Nucleus accumbens (tissue), 56 donors: ENCODE results near the gene C17orf114.

Source experiments
- DNase-seq, 56 donors: peaks; one replicate each; lab custom pipeline; 2025; lab: John Stamatoyannopoulos, UW

The C17orf114 gene

DNA sequence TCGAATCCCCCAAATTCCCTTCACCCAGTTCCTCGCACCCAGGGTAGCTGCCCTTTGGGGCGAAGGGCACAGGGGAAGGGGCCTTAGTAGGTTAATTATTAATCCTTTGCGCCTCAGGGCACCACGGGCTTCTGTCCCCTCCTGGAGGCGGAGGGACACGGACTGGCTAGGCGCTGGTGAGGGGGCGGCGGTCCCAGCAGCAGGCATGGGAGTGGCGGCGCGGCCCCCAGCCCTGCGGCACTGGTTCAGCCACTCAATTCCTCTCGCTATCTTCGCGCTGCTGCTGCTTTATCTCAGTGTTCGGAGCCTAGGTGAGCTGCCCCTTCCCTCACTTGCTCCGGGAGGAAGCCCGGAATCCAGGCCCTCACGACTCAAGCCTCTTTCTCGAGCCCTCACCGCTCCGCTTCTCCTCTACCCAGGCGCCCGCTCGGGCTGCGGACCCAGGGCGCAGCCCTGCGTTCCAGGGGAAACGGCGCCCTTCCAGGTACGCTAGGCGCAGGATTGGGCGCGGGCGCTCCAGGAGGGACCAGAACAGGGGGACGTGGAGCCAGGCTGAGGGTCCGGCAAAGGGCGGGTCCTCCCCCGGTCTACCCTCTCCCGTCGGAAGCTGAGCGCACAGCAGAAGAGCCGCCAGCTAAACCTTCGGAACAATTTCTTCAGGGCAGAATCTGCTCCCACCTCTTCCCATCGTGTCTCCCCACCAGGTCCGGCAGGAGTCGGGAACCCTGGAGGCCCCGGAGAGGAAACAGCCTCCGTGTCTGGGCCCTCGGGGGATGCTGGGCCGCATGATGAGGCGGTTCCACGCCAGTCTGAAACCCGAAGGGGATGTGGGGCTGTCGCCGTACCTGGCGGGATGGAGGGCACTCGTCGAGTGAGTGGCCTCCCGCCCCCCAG lies 13.1 kb downstream of the C17orf114 start, which contains the start of gene GLTPD2:
GLTPD2 (plus strand) TSS at position 158 of the 894 bp plus-strand sequence; CDS start at position 206, 48 bp downstream.
- DNase-seq: peak in 5 of 56 donors; percentile 9 to 52 (median 38)

DNA sequence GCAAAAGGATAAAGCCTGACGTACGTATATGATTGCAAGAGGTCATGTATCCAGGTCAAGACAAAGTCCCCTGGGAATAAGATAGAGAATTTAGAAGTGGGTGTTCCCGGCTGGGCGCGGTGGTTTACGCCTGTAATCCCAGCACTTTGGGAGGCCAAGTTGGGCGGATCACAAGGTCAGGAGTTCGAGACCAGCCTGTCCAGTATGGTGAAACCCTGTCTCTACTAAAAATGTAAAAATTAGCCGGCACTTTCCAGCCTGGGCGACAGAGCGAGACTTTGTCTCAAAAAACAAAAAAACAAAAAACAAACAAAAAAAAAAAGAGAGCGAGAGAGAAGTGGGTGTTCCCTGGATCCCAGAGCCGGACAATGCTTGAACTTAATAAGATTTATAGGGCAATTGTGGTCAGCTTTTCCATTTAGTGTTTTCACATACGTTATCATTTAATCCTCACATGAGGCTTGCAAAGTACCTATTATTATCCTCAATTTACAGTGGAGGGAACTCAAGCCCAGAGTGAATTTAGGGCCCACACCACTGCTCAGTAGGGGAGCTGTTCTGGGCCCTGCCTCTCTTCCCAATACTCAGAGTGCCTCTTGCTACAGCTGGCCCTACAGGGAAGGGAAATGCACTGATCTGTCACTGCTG lies 13.8 kb downstream of the C17orf114 start:
- no peak for DNase-seq

DNA sequence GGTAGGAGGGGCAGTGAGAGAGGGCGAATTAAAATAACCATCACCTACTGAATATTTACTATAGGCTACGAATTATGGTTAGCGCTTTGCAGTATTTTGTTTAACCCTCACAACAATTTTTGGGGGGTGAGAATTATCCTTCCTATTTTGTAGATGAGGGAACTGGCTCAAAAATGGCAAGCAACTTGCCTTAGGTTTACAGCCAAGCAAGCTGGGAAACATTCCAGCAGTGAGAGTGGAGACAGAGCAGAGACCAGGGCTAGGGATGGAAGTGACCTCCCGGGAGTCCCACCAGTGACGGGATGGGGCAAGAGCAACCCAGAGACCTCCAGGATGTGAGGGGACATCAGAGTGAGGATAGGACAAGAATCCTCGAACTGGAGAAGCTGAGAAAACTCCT lies 15.6 kb downstream of the C17orf114 start:
- DNase-seq: peak in 1 of 56 donors; percentile 29

DNA sequence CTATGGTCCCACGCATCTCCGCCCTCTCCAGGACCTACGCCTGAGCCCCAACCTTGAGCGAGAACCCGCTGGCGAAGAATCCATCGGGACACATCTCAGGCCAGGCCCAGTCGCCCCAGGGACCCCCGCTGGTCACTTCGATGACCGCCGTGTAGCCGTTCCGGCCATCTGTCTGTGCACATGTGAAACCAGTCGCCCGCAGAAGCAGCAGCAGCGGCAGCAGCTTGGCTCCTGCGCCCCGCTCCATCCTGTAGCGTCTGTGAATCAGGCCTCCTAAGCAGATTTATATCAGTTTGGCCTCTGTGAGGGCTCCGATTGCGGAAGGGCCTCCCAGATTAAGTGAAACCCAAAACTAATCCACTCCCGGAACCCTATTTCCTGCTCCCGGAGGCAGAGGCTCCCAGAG lies 16.0 kb downstream of the C17orf114 start, which contains the start of gene VMO1:
VMO1 (minus strand) TSS at position 259 of the 406 bp plus-strand sequence; CDS start at position 247, 12 bp downstream.
- peak in 3 of 56 donors; percentile 6 to 21 (median 7) for DNase-seq

DNA sequence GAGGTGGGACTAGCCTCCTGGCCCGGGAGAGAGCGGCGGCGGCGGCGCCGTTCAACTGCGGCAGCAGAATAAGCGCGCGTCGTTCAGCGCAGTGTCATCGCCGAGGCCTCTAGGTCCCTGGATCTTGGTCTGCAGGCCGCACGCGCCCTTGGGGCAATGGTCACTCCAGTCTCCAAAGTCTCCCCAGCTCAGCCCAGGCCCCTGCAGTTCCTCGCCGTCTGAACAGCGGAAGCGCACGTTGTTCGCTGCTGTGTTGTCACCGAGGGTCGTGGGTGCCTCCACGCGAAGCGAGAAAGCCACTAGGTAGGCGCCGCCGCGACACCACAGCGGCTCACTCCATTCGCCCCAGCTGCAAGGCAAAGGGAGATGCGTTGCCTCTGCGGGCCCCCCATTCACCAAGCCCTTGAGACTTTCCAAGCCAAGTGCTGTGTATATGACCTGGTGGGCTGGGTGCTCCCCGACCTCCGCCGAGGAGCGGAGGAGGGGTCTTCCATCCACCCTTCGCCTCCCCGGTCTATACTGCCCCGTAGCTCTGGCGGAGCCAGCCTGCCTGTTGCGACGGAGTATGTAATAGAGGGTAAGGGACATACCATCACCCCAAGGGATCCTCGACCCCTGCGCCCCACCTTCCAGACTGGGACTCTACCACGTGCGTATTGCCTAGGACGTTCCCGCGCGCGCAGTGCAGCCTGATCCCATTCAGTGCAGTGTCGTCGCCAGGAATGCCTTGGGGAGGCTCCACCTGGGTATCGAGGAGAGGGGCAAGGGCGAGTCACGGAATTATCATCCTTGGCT lies 16.6 kb downstream of the C17orf114 start:
- peak in 4 of 56 donors; percentile 4 to 44 (median 23) for DNase-seq

DNA sequence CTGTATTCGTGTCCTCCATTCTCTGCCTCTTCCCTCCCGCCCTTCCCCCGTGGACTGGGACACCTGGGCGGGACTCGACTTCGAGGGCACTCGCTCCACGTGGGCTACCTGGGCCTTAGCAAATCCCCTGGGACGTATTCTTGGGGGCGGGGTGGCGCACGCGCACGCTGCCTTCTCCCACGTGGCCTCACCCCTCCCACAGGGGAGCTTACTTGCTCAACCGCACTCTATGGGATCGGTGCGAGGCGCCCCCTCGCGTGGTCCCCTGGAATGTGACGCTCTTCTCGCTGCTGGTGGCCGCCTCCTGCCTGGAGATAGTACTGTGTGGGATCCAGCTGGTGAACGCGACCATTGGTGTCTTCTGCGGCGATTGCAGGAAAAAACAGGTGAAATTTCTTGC lies 19.5 kb downstream of the C17orf114 start:
- DNase-seq: no peak

DNA sequence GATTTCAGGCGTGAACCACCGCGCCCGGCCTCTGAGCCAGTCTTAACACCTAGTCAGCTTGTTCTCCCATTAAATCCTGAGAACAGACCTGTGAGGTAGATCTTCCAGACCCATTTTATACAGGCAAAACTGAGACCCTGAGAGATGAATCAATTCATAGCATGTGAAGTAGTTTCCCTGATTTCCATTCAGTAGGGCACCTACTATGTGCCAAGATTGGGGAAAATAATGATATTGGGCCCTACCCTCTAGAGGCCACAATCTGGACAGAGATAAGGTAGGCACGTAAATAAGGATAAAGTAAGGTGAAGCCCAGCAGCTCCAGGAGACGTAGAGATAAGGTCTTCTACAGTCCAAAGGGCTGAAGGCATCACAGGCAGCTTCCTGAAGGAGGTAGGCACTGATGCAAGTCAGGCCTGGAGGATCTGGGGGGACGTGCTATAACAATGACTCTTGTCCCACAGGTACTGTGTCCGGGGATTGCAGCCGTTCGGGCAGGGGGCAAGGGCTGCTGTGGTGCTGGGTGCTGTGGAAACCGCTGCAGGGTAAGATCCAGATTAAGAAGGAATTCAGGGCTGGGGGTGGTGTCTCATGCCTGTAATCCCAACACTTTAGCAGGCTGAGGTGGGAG lies 21.7 kb downstream of the C17orf114 start:
- DNase-seq: no peak

DNA sequence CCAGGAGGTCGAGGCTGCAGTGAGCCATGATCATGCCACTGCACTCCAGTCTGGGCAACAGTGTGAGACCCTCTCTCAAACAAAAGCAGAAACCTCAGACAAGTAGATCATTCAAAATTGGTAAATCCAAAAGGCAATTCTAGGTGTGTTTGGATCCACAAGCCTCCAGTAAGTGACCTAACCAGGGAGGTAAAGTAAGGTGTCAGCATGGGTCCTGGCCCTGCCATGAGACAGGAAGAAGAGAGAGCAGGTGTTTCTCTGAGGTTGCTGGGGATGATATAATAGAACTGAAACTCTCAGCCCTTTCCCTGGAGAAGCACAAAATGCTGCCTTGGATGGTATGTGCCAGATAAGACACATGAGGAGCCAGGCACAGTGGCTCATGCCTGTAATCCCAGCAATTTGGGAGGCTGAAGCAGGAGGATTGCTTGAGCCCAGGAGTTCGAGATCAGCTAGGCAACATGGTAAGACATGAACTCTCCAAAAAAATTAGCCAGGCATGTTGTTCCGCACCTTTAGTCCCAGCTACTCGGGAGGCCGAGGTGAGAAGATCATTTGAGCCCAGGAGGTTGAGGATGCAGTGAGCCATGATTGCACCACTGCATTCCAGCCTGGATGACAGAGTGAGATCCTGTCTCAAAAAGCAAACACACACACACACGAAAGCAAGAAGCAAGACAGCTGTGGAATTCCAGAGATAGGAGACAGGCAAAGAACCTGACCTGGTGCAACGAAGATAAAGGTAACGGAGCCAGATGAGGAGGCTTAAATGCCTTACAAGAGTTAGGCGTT lies 24.0 kb downstream of the C17orf114 start:
- no peak for DNase-seq

DNA sequence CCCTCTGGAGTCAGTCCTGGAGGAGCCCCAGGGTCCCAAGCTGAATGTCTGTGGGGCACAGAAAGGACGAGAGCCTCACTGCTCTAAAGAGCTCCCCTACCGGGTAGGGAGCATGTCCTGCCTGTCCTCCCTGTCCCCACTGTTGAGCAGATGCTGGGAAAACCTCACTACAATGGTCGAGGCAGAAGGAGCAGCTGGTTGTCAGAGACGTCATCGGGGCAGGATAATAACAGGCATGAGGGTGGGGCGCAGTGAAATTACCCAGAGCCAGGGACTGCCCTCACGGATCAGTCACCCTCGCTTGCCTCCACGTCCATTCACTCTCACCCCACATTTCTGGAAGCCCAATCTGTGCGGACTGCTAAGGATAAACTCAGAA lies 29.9 kb downstream of the C17orf114 start:
- DNase-seq: no peak

DNA sequence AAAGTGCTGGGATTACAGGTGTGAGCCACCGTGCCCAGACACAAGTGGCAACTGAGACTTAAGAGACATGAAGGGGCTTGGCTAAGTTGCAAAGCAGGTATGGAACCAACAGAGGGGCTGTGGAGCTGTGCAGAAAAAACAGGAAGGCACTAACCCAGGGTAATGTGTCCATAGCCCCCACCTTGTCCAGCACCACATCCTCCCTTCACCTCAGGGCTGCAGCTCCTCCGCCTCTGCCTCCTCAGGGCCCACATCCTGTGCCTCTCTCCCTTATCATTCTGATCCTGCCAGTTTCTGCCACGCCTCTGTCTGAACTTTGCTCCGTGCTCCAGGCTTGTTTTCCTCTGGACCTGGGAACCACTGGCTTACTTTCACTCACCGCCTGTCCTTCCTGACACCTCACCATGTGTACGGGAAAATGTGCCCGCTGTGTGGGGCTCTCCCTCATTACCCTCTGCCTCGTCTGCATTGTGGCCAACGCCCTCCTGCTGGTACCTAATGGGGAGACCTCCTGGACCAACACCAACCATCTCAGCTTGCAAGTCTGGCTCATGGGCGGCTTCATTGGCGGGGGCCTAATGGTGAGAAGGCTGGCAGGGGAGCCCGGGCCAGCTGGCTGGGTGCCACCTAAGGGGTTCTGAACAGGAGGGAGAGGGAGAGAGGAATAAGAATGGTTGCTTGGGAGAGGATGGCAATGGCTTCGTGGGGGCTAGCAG lies 30.5 kb downstream of the C17orf114 start, which contains the start of gene TM4SF5:
TM4SF5 (plus strand) TSS at position 368 of the 716 bp plus-strand sequence; CDS start at position 405, 37 bp downstream.
- no peak for DNase-seq

DNA sequence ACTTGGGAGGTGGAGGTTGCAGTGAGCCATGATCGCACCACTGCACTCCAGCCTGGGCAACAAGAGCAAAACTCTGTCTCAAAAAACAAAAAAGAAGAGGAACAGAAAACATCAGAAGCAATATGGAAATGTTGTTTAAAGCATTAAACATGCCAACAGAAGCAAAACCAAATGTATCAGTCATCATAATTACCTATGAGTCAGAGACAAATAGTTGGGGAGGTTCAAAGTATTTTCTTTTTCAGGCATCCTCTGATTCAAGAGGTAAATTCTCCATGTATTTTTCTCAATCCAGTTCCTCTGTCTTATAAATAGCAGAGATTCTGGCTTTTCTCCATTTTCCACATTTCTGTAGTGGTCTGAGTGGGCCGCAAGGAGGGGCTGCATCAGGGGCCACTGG lies 32.5 kb downstream of the C17orf114 start:
- DNase-seq: no peak

DNA sequence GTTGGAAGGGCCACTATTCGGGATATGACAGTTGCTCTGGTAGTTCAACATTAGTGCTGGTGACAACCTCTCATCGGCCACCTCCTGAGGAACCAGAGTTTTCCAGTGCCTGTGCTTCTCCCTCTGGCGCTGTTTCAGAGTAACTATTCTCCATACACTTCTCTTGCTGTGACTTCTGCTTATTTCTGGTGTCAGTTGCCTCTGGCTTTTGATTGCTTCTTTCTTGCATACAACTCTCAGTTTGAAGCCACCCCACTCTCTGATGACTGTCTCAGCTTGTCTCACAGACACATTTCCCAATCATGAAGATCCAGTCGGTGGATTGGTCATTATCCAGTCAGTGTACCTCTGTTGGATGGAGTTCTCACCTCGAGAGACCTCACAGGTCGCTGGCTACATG lies 33.8 kb downstream of the C17orf114 start:
- no peak for DNase-seq

DNA sequence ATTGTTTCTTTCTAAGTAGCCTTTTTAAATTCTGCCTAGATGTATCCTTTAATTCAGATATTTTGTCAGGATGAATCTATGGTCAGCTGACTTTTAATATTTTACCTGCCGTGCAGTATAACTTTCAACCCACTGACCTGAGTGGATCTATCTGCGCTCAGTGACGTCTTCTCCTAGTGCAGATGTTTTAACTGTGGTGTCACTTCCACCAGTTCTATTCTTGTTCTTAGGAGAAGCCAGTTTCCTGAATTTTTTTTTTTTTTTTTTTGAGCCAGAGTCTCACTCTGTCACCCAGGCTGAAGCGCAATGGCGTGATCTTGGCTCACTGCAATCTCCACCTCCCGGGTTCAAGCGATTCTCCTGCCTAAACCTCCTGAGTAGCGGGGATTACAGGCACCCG lies 35.4 kb downstream of the C17orf114 start:
- DNase-seq: no peak

DNA sequence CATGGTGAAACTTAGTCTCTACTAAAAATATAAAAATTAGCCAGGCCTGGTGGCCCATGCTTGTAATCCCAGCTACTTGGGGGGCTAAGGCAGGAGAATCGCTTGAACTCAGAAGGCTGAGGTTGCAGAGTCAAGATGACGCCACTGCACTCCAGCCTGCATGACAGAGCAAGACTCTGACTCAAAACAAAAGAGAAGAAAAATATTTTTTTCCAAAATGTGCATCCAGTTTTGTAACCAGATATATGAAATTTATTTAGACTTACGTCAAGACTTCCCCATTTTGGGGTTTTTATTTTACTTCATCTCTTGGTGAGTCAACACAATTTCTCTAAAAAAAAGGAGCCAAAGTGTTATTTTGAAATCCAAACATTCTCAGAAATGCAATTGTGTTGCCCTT lies 35.9 kb downstream of the C17orf114 start:
- DNase-seq: no peak

DNA sequence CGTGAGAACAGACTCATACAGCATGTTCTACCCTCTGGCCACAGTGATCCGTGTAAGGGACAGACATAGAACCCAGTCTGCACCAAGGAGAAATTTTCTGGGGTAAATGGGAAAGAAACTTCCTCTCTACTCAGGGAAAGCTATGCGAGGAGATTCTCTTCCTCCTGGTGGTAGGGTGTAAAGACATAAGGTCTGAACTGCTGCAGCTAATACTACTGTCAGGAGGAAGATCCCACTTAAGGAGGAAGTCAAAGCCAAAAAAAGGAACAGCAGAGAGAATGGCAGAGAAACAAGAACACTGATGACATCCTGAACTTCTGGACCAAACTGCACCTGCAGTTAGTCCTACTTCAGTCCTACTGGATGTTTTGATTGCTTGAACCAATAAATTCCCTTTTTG lies 37.5 kb downstream of the C17orf114 start:
- no peak for DNase-seq

DNA sequence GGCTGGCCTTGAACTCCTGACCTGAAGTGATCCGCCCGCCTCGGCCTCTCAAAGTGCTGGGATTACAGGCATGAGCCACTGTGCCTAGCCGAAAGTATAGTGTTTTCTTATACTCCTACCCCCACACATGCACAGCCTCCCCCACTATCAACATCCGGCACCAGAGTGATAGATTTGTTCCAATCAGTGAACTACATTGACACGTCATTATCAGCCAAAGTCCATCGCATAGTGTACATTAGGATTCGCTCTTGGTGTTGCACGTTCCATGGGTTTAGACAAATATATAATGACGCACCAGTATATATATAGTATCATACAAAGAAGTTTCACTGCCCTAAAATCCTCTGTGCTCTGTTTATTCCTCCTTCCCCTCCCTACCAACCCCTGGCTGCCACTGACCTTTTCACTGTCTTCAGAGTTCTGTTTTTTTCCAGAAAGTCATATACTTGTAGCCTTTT lies 42.3 kb downstream of the C17orf114 start:
- no peak for DNase-seq

DNA sequence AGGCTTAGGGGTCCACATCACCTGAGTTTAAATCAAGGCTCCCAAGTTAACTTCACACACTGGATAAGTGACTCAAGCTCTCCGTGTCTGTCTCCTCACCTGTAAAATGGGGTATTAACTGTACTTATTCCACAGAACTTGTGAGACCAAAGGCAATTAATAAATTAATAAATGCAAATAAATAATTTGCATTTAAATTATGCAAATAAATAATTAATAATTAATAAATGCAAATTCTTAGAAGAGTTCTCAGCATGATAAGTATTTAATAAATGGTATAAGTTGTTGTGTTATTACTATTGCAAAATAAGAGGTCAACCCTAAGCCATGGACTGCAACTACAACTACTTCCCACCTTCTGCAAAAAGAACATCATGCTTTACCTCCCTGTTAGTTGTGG lies 48.7 kb downstream of the C17orf114 start:
- no peak for DNase-seq

DNA sequence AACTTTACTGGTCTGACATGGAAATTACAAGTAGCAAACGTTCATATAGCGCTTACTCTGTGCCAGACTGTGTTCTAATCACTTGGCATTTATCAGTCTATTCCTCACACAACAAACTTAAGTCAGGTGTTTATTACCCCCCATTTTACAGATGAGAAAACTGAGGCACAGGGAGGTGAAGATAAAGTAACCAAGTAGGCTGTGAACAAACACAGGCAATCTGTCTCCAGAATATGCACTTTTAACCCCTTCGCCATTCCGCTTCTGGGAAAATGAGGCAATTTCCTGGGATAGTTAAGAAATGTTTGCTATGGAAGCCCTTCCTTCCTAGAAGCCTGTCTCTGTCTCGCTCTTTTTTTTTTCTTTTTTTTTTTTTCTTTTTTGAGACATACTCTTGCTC lies 50.2 kb downstream of the C17orf114 start:
- no peak for DNase-seq
